Mammary epithelial cell (primary cell): ENCODE data around the gene ACRBP.

Experiments
- CTCF ChIP-seq, 2 donors: IDR thresholded peaks in 1 of 2; conservative IDR thresholded peaks in 1 of 2; 2 replicates each; pipeline ENCODE4 v1.5.1; 2011 to 2012; ENCODE audit warnings: inconsistent platforms in 2 of 2, low read length in 2 of 2, mild to moderate bottlenecking in 2 of 2, control low read depth in 1 of 2, low read depth in 1 of 2; ENCODE audit not compliant: insufficient read depth in 1 of 2; ENCODE audit errors: extremely low read depth in 1 of 2
- EZH2 ChIP-seq: IDR thresholded peaks from 2 replicates; pipeline ENCODE4 v1.6.1; 2012; ENCODE audit warnings: low read length, inconsistent platforms, borderline replicate concordance

DNA sequence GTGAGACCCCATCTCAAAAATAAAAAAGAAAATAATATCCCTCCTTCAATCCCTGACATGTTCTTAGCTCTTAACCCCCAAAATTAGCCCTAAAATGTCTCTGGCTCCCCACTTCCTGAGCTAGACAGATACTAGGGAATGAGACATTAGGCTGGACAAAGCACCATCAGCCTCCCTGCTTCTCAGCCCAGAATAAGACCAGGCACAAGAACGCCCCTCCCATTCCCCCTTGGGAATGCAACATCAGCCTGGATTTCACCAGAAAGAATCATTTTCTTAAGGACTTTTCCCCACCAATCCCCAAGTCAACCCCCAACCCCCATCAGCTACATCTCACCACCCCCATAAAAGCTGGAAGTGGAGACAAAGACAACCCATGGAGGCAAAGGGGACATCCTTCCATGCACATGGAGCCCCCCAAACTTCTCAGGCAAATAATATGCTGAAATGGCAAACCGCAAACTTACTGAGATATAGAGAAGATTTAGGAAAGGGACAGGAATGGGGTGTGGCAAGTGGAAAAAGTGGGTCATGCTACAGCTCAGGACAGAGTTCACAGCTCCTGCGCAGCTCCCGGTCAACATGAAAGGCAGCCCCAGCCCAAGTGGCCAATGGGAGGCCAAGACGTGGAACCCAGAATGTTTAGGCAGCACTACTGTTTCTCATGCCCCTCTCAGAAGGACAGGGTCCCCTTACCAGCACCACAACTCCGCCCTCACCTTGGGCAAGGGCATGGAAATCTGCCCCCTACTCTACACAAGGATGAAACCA is 42.8 kb downstream of the ACRBP start:
- TF ChIP-seq CTCF (conservative IDR thresholded peaks at IDR 0.05 in 1 of 2, IDR thresholded peaks at IDR 0.05 in 1 of 2; ENCODE audit: extremely low read depth in 1 of 2, insufficient read depth in 1 of 2, low read depth in 1 of 2, low read length in 2 of 2) (no peak), EZH2 (no peak)
